Raji (cell line): ENCODE measurements around the gene RAB31.

Experiments used
- POLR2A ChIP-seq: IDR thresholded peaks from 2 replicates; pipeline ENCODE4 v1.6.1; 2011; ENCODE audit warnings: low read depth, low read length, control low read depth; ENCODE audit not compliant: insufficient read depth

The RAB31 gene

DNA sequence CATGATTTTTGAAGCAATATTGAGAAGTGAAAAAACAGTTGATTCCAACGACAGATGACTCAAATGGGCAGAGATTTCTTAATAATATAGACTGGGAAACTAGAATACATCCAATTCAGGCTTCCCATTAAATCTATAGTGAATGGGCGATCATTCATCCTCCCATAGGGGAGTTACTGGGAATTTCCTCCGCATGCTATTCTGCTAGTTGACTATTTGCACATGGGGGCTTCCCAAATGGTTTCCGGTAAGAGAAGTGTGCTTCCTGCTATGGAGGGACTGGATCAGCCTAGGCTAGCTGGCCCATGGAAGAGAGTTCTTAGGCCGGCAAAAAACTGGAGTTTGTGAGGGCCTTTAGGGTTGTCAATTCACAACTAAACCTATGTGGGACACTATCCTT lies 203.1 kb downstream of the RAB31 start:
- no peak for TF ChIP-seq POLR2A
